DMS114 treated with DMSO at 0.1 percent for 48 hours (cell line): Measurements from ENCODE around the gene IRF1.
"Not testable (repeated sequence)": the region's sequence is repeated elsewhere in the genome, so short reads cannot be mapped to it uniquely, and the experiment has no call there.

ENCODE experiments used
- DNase-seq: peaks from one replicate; lab custom pipeline; 2025; ENCODE audit not compliant: unreplicated experiment; lab: John Stamatoyannopoulos, UW

The IRF1 gene

GRCh38 chr5:132487841-132488555, 2.6 kb downstream of the IRF1 start:
- no peak for DNase-seq

GRCh38 chr5:132487095-132487428, 3.5 kb downstream of the IRF1 start:
- no peak for DNase-seq

GRCh38 chr5:132486318-132487094, 4.1 kb downstream of the IRF1 start:
- no peak for DNase-seq

GRCh38 chr5:132485641-132486317, 4.8 kb downstream of the IRF1 start:
- no peak for DNase-seq

- DNase-seq = not testable (repeated sequence)
Observed at GRCh38 chr5:132484876-132485640, 5.5 kb downstream of the IRF1 start.

GRCh38 chr5:132484391-132484725, 6.2 kb downstream of the IRF1 start:
- no peak for DNase-seq

GRCh38 chr5:132483661-132484390, 6.7 kb downstream of the IRF1 start:
- no peak for DNase-seq

- DNase-seq = no peak
Observed at GRCh38 chr5:132483101-132483500, 7.5 kb downstream of the IRF1 start.

- DNase-seq = no peak
Observed at GRCh38 chr5:132481596-132482211, 8.9 kb downstream of the IRF1 start.

- DNase-seq = no peak
Observed at GRCh38 chr5:132480893-132481595, 9.5 kb downstream of the IRF1 start.

- DNase-seq = no peak
Observed at GRCh38 chr5:132480546-132480892, 10.1 kb downstream of the IRF1 start.

GRCh38 chr5:132480042-132480441, 10.5 kb downstream of the IRF1 start:
- no peak for DNase-seq

GRCh38 chr5:132479111-132479951, 11.2 kb downstream of the IRF1 start:
- DNase-seq = no peak

GRCh38 chr5:132478366-132478871, 12.2 kb downstream of the IRF1 start:
- no peak for DNase-seq

GRCh38 chr5:132477784-132478365, 12.7 kb downstream of the IRF1 start:
- no peak for DNase-seq

- no peak for DNase-seq
Observed at GRCh38 chr5:132476876-132477781, 13.4 kb downstream of the IRF1 start.
